Measurements from ENCODE around the gene CYP51A1. TPM values are rescaled to one million over a fixed set of nuclear protein-coding genes. Genes with fewer than 3 reads are reported as not detected.

The CYP51A1 gene
- total and polyA plus RNA-seq, 12 donors: 10.0 to 1,068 (median 110) TPM

- Histone ChIP-seq H3K4me1 (replicated peaks in 1 of 2) (peaks cover 5 to 28% of the 10 kb centered on the region in 2 donors), H3K9me3 (replicated peaks in 1 of 3) (no peaks in the 10 kb centered on the region), H3K27me3 (no peaks in the 10 kb centered on the region), H3K36me3 (replicated peaks in 1 of 2) (peaks cover 0 to 17% of the 10 kb centered on the region in 2 donors), H3K4me3 (peak overlapping the region; percentile 51 to 82 (median 58)), H3K27ac (peak overlapping the region in 4 of 5 donors; percentile 92 to 97 (median 95))
- 28 to 42% (median 32%) methylated on average over 14 to 15 of the region's 15 CpGs for WGBS, 4 donors
- peak in 2 of 7 donors; percentile 7 to 22 for DNase-seq
- intact Hi-C loops (cut with DNase I): loop anchor here in 1 of 2 donors (10.0 kb wide), 1 partner anchor 248 kb away; the partner anchor contains the start of gene MTERF1
- TF ChIP-seq CTCF (IDR thresholded peaks at IDR 0.05) (no peak), POLR2A (IDR thresholded peaks at IDR 0.05) (no peak)
These were observed 1.0 kb downstream of the CYP51A1 start for GRCh38 chr7:92133133-92133736.

GRCh38 chr7:92131764-92132330 lies 2.4 kb downstream of the CYP51A1 start:
- peaks cover 0 to 24% of the 10 kb centered on the region in 2 donors for H3K36me3 ChIP-seq (replicated peaks in 1 of 2)
- H3K27ac ChIP-seq: no peak overlapping the region
- peaks cover 5 to 28% of the 10 kb centered on the region in 2 donors for H3K4me1 ChIP-seq (replicated peaks in 1 of 2)
- H3K27me3 ChIP-seq: no peaks in the 10 kb centered on the region
- DNase-seq: no peak
- intact Hi-C loops (cut with DNase I): loop anchor here in 1 of 2 donors (10.0 kb wide), 1 partner anchor 247 kb away; the partner anchor contains the start of gene MTERF1
- no peak overlapping the region for H3K4me3 ChIP-seq
- H3K9me3 ChIP-seq (replicated peaks in 1 of 3): no peaks in the 10 kb centered on the region
- no peak for TF ChIP-seq CTCF (IDR thresholded peaks at IDR 0.05)
- no peak for TF ChIP-seq POLR2A (IDR thresholded peaks at IDR 0.05)
- 40 to 61% (median 48%) methylated on average over 4 of the region's 4 CpGs for WGBS, 4 donors

GRCh38 chr7:92131093-92131492 lies 3.2 kb downstream of the CYP51A1 start:
- Histone ChIP-seq H3K27ac (no peak overlapping the region), H3K4me3 (no peak overlapping the region), H3K36me3 (replicated peaks in 1 of 2) (peaks cover 0 to 26% of the 10 kb centered on the region in 2 donors), H3K9me3 (replicated peaks in 1 of 3) (no peaks in the 10 kb centered on the region), H3K4me1 (replicated peaks in 1 of 2) (peaks cover 5 to 28% of the 10 kb centered on the region in 2 donors), H3K27me3 (no peaks in the 10 kb centered on the region)
- no peak for DNase-seq
- intact Hi-C loops (cut with DNase I): loop anchor here in 1 of 2 donors (10.0 kb wide), 1 partner anchor 246 kb away; the partner anchor contains the start of gene MTERF1
- TF ChIP-seq CTCF (IDR thresholded peaks at IDR 0.05): no peak
- TF ChIP-seq POLR2A (IDR thresholded peaks at IDR 0.05): no peak
- 79 to 94% (median 88%) methylated on average over 5 of the region's 5 CpGs for WGBS, 4 donors

- DNase-seq: no peak
- Histone ChIP-seq H3K27me3 (no peaks in the 10 kb centered on the region), H3K9me3 (replicated peaks in 1 of 3) (no peaks in the 10 kb centered on the region), H3K4me1 (replicated peaks in 1 of 2) (no peaks in the 10 kb centered on the region), H3K4me3 (no peak overlapping the region), H3K27ac (no peak overlapping the region), H3K36me3 (replicated peaks in 1 of 2) (peaks cover 0 to 46% of the 10 kb centered on the region in 2 donors)
- intact Hi-C loops (cut with DNase I): no loop called here
- TF ChIP-seq POLR2A (IDR thresholded peaks at IDR 0.05) (no peak), CTCF (IDR thresholded peaks at IDR 0.05) (no peak)
These were observed 12.6 kb downstream of the CYP51A1 start for GRCh38 chr7:92121681-92122080.

All from adrenal gland (tissue), 12 donors.